HG03039 (cell line): ENCODE data around the gene MAPK8IP2.
A peak's percentile ranks its signal among the peaks of the same experiment; 100 is the strongest.

ENCODE experiments used
- ATAC-seq: cut with Tn5 transposase; IDR thresholded peaks from one replicate; pipeline ENCODE4 v1.9.1; 2021; ENCODE audit warnings: mild to moderate bottlenecking, moderate library complexity; ENCODE audit not compliant: unreplicated experiment

Gene MAPK8IP2

DNA sequence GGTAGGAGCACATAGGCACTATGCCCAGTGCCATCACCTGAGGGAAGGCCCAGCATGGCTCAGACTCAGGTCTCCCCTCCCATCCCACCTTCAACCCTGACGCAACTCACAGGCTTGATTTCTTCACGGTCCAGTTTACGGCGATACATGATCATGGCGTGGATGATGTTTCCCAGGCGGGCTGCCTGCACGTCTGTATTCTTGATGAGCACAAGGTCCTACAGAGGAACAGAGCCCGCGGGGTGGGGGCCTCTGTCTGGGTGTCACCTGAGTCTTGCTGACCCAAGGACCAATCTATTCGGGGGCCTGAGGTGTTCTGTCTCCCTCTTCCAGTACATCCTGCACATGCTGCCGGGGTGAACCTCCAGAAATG is 26.2 kb upstream of the MAPK8IP2 start:
- no peak for ATAC-seq

DNA sequence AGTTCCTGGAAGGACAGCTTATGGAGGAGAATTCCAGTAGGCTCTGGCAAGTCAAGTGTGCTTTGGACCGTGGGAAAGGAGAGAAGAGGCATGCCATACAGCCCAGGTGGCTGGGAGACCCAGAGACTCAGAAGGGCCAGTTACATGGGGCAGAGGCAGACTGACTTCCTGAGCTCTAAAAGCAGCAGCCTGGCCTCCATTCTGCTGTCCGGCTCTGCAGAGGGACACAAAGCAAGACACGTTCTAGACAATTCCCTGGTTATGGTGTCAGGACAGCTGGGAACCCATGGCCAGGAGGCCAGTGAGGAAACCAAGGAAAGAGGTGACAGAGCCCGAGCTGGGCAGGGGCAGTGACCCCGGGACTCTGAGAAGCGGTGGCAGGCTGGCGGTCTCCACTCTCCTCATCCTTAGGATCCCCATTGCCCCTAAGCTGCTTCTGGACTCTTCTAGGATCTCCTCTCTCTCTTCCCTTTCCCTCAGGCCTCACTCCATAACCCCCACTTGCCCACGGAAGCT is 25.1 kb upstream of the MAPK8IP2 start:
- ATAC-seq, result no peak

DNA sequence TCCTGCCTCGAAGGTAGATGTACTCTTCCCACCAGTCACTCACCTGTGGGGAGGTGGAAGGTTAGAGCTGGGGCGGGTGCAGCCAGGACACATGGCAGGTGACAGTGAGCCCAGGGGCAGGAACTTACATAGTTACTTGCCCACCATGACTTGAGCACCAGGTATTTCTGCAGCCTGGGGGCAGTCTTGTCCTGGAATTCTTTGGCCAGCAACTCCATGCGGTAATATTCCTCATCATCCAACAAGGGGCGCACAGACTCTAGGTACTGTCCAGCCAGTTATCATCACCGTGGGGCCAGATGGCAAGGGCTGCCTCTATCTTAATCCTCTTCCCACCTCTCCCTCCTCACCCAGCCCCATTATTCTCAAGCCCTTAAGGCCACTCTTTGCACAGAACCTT is 24.5 kb upstream of the MAPK8IP2 start:
- no peak for ATAC-seq

DNA sequence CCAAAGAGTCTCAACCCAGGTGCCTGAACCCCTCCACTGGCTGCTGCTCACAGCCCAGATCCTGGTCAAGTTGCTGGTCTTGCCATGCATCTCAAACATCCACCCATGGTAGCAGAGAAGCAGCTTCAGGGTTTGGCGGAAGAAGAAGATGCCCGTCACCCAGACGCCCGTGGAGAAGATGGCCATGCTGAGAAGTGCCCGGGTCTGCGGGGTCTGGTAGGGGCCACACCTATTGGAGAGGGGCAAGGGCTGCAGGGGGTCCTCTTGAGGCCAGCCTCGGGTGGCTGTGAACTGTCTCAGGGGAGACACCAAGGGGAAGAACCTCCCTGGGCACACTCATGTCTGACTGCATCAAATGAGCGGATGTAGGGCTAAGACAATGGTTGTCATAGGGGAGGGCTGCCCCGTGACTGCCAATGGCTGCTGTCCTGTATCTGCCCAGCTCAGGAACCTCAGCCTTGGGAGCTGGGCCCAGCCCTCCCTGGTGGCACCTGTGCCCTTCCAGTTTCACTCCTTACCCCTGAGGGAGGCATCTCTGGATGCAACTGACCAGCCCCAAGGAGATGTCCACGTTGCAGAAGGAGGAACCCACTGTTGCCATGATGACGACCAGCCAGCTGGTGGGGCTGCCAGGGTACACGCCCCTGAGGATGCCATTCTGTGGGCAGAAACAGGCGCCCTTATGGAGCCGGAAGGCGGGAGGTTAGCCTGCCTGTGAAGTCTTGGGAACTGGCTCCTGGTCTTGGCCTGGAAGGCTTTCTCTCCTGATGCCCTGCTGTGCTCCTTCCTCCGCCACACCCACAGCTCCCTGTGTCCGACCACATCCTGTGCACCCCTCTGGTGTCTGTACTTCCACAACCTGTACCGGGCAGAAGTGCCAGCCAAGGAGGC is 23.5 kb upstream of the MAPK8IP2 start:
- ATAC-seq, result no peak

DNA sequence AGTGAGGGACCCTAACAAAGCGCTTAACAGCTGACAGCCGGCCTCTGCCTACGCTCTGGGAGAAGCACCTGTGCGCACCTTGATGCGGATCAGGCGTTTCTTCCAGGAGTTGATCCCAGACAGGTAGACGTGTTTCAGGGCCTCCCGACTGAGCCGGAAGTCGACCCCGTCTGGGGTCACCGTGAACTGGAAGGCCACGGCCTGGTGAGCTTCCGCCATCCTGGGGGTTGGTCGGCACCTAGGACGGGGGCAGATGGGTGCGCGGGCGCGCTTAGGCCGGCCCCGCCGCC is 23.0 kb upstream of the MAPK8IP2 start:
- no peak for ATAC-seq

DNA sequence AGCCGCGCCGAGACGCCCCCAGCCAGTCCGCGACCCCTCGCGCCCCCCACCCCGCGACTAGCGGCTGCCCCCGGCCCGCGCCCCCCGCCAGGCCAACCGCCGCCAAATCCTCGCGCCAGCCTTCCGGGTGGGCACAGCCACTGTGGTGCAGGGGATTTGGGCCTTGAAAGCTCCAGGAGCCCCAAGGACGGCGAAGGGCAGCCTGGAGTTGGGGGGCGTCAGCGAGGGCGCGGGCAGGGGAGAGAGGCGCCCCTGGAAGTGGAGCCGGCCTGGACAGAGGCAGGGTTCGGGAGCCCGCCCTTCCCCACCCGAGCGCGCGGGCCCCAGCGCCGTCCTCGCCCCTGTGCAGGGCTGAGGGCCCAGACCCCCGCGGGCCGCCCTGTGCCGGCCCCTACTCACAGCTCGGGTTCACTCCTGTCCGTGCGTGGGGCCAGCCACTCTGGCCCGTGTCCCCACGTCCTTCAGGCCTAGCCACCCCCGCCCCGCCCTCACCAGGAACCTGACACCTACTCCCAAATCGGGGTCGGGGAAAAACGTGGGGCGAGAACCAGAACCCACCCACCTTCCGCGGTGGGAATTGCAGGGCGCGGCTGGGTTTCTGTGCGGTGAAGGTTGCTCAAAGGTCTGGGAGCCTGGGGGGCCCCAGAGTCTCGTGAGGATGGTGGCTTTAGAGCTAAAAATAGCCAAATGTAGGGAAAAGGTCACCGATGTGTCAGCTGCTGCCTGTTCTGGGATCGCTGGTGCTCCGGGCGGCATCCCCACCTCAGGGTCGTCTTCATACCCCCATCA is 22.4 kb upstream of the MAPK8IP2 start, which contains the start of gene CPT1B:
CPT1B (minus strand) TSS at position 441 of the 789 bp plus-strand sequence. CDS start 512 bp downstream, outside the sequence.
- ATAC-seq, result no peak

DNA sequence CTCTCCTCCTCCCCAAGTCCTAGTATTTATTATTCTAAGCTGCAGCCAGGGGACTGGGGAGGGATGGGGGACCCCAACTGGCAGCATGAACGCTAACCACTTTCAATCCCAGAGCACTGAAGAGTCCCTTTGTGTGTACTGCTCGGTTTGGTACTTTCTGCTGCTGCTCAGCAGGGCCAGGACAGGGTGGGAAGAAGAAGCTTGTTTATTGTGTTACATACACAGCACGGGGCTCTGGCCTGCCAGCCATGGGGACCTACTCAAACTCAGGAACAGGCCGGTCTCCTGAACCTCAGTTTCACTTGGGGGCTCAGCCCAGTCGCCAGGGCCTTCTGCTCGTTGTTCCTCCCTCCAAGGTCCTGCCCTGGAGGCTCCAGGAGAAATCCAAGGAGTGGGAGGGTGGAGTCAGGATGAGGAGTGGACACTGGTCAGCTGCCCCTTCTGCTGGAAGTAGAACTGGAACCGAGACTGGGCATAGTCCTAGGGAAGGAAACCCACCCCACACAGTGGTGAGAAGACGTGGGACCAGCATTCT is 21.8 kb upstream of the MAPK8IP2 start:
- ATAC-seq, result no peak

DNA sequence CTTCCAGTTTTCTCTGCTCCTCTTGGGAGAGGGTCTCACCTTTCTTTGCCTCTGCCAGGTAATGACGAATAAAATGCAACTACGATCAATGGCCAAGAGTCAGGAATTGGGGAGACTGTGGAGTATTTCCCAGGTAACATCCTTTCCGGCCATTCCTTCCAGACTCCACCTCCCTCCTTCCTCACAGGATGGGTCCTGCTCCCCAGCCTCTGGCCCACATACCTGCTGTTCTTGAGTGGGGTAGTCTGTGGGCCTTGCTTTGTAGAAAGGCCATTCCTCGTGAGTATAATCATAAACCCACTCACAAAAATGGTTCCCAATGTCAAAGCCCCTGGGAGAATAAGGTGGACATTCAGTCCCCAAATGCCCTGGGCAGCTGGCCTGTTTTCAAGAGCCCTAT is 20.8 kb upstream of the MAPK8IP2 start:
- ATAC-seq, result no peak

DNA sequence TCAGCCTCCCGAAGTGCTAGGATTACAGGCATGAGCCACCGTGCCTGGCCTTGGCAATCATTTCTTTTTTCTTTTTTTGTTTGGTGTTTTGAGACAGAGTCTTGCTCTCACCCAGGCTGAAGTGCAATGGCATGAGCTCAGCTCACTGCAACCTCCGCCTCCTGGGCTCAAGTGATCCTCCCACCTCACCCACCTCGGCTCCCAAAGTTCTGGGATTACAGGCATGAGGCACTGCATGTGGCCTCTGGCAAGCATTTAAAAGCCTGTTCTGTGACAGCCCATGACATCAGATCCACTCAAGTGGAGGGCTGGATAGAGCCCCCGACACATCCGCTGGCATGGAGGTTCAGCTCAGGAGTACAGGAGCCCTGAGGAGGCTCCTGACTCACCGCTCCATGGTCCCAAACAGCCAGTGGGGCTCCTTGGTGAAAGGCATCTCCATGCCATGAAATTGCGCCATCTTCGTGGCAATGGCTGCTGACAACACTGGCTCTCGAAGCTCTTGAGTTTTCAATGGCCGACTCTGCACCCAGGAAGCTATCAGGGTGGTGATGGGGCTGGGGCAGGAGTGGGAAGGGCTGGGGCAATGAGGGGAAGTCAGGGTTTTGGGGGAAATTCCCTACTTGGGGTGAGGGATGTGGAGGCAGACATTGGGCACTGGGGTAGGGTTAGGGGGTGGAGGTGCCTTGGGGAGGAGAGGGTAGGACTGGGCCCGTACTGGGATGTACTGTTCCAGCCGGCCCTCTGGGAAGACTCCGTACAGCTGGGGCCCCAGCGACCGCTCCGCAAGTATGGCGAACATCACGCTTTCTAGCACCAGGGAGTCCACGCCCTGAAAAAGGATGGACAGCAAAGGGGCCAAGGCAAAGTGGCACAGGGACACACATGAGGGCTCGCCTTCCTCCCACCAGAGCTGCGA is 19.3 kb upstream of the MAPK8IP2 start:
- ATAC-seq, result no peak

DNA sequence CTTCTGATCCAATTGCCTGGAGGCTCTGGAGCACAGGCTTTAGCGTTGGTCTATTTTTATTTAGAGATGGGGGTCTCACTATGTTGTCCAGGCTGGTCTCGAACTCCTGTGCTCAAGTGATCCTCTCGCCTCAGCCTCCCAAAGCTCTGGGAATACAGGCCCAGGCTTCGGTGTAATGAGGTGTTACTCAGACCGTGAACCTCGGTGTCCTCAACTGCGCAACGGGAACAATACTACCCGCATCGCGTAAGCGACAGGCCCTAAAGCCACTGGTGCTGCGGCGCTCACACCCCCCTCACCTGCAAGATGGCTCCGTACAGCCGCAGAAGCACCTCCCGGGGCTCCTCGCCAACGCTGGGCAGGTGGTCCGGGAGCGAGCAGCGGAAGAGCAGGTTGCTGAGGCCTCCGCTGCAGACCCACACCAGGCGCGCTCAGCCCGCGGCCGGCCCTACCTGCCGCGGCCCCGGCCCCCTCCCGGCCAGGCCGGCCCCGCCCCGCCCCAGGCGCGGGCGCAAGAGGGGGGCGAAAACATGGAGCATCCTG is 18.6 kb upstream of the MAPK8IP2 start:
- ATAC-seq, result peak; percentile 10

DNA sequence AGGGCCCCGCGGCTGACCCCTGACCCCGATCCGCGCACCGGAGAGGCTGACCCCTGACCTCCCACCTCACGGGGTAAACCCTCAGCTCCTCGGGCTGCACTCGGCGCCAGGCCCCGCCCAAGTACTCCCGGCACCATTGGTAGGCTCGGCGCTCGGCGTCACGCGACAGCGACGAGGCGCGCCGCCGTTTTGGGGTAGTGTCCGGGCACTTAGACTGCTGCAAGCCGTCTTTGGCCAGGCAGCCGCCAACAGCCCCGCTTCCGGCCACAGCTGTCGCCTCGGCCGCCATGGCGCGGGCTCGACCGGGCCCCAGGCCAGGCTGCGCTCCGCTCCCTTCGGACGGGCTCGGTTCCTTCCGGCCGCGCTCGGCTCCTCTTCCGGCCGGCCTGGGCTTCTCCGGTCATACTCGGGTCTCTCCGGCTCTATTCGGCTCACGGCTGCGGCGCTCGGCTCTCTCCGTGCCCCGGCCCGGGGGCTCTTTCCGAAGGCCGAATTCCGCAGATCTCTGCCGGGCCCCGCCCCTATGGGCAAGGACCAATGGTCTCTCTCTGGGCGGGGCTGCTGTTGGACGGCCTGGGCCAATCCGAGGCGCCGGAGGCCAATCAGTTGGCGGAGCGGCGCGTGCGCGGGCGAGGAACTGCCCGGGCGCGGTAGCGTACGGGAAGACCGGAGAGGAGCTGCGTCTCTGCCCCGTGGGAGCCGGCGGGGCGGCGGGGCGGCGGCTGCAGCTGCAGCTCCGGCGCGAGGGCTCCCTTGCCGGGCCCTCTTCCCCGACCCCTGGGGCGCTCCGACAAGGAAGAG is 17.9 kb upstream of the MAPK8IP2 start, which contains the start of gene CHKB:
CHKB (minus strand) TSS at position 357 of the 801 bp plus-strand sequence; CDS start at position 289, 68 bp downstream.
- peak; percentile 91 for ATAC-seq

DNA sequence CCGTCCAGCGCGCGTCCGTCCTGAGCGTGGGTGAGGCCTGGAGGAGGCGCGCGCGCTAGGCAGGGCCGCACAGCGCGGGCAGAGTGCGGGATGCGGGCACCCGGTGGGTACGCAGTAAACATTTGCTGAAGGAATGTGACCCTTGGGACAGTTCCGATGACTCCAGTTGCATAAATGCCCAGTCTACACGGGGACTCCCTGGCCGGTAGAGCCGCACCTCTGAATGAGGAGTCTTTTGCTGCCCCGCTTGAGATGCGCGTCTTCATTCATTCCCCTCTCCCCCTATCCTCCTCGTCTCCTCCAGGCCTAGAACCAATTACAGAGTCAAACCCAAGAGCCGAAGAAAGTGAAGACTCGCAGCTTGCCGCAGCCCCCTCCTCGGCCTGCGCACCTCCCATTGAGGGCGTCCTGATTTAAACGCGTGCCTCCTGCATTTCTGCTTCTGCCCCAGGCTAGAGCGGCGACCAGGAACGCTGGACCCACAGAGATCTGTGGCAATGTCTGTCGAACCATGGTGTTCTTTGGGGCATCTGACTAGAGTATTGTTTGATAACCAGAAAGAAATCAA is 17.2 kb upstream of the MAPK8IP2 start:
- peak; percentile 18 for ATAC-seq

DNA sequence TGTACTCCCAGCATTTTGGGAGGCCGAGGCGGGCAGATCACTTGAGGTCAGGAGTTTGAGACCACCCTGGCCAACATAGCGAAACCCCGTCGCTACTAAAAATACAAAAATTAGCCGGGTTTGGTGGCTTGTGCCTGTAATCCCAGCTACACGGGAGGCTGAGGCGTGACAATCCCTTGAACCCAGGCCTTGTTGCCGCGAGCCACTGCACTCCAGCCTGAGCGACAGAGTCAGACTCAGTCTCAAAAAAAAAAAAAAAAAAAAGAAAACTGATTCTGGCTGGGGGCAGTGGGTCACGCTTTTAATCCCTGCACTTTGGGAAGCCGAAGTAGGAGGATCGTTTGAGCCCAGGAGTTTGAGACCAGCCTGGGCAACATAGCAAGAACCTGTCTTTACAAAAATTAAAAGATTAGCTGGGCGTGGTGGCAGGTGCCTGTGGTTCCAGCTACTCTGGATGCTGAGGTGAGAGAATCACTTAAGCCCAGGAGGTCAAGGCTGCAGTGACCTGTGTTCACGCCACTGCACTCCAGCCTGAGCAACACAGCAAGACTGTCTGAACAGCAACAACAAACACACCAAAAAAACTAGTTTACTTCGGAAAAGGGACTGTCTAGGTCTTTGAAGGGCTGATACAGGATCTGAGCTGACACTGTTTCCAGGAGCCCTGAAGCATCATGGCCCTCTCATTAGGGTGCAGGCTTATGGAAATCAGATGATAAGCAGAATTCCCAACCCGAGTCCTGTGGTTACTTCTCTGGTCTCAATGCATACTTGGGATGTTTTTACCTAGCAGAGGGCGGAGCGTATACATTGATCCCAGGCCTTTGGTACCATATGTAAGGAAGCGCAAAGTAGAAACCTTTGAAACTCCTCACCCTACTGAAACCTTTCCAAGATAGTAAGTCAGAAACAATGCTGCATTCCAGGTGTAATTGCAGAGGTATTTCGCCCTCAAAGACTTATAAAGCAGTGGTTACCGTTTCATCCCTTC is 16.2 kb upstream of the MAPK8IP2 start:
- no peak for ATAC-seq

DNA sequence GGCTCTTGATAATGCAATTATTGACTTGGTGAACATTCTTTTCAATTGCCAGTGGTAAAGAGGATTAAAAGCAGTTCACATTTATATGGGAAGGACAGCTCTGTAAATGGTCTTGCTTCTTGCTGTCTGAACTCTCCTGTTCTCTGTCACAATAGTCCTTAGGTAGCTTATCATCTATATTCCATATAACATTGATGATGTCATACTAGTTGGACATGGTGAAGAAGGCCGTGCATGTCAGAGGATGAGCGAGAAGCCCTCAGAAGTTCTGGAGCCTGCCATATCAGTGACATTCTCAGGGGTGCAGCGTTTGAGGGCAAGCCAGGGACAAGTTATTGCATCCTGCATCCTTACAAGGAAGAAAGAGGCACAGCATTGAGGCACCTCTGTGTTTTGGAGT is 15.4 kb upstream of the MAPK8IP2 start:
- ATAC-seq, result no peak

DNA sequence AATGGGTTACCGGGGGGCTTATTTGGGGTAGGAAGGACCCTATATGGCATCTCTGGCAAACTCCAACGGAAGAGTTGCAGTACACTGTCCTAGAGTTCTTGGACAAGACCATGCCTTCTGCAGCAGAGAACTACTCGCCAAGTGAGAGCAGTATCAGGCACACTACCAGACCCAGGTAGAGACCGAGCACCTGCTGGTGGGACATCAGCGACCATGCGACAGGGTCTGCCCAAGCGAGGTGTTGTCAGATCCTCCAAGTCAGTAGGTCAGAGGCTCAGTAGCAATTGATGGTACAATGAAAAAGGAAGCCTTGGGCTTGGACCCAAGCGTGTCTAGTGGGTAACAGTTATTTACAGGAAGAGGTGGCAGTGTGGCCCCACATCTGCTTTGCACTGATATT is 14.8 kb upstream of the MAPK8IP2 start:
- no peak for ATAC-seq

DNA sequence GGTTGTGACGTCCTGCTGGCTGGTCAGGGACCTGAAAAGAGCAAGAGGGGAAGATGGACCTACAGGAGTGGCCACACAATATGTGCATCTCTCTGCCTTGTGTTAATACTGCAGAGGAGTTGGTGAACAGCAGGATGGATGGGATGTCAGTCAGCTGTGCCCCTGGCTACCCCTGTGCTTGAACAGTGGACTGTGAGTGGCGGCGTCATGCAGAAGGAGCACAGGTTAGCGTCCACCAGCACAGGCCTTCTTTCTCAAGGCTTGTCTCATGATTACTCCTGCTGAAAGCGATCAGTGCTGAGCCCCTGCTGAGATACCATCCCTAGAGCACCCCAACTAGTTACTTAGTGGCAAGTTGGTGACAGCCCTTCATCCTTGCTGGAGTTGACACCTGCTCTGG is 14.2 kb upstream of the MAPK8IP2 start:
- no peak for ATAC-seq

DNA sequence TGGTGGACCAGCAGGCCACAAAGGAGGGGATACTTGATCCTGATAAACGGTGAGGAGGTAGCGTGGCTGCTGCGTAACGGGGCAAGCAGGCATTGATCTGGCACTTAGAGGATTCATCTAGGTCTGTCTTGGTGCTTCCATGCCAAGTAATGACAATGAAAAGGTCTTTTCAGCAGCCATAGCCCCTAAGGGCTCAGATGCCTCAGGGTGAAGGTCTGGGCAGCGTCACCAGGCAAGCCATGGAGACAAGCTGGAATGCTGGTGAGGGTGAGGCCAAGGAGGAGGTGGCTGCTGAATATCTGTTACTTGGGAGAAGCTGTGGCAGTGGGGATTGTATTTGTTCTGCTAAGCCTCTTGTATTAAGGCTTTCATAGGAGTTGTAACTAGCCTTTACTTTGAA is 13.2 kb upstream of the MAPK8IP2 start:
- ATAC-seq, result no peak

DNA sequence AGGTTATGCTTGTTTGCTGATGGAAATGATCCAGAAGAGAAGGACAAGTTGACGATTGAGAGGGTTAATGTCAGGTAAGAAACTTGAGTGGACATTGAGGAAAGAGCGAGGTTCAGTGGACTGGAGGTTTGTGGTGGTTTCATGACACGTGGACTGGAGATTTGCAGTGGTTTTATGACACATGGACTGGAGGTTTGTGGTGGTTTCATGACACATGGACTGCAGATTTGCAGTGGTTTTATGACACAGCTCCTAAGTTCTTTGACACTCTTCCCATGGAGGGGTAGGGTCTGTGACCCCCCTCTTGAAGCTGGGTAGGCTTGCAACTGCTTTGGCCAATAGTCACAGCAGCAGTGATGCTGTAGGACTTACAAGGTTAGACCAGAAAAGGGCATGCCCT is 5.4 kb upstream of the MAPK8IP2 start:
- ATAC-seq, result no peak
